GM19193 (cell line): ENCODE data around the gene PRKAG2.

Experiments
- POLR2A ChIP-seq: IDR thresholded peaks from 4 replicates; pipeline ENCODE4 v1.6.1; 2011; ENCODE audit not compliant: insufficient read depth, insufficient read length; ENCODE audit errors: extremely low read depth

Gene PRKAG2

GRCh38 chr7:151549083-151549482 is 327.8 kb downstream of the PRKAG2 start:
- no peak for TF ChIP-seq POLR2A

GRCh38 chr7:151544183-151544582 is 332.7 kb downstream of the PRKAG2 start:
- TF ChIP-seq POLR2A, result no peak

GRCh38 chr7:151542606-151543130 is 334.2 kb downstream of the PRKAG2 start:
- TF ChIP-seq POLR2A, result no peak

GRCh38 chr7:151541709-151542499 is 335.0 kb downstream of the PRKAG2 start:
- no peak for TF ChIP-seq POLR2A

GRCh38 chr7:151540146-151540545 is 336.8 kb downstream of the PRKAG2 start:
- no peak for TF ChIP-seq POLR2A

GRCh38 chr7:151539088-151539671 is 337.7 kb downstream of the PRKAG2 start:
- no peak for TF ChIP-seq POLR2A

GRCh38 chr7:151537818-151538561 is 338.9 kb downstream of the PRKAG2 start:
- no peak for TF ChIP-seq POLR2A

- TF ChIP-seq POLR2A, result no peak
Measured at GRCh38 chr7:151529842-151530241, 347.1 kb downstream of the PRKAG2 start.

GRCh38 chr7:151524845-151525244 is 352.1 kb downstream of the PRKAG2 start:
- TF ChIP-seq POLR2A, result no peak

GRCh38 chr7:151524331-151524730 is 352.6 kb downstream of the PRKAG2 start:
- no peak for TF ChIP-seq POLR2A

GRCh38 chr7:151520419-151521261 is 356.3 kb downstream of the PRKAG2 start:
- no peak for TF ChIP-seq POLR2A

GRCh38 chr7:151519765-151520418 is 357.0 kb downstream of the PRKAG2 start, which contains the start of gene RHEB:
TSS of gene RHEB (minus strand) at chr7:151519895. CDS start at chr7:151519511, 384 bp downstream.
- TF ChIP-seq POLR2A, result peak; percentile 51

- TF ChIP-seq POLR2A, result no peak
Measured at GRCh38 chr7:151518105-151518946, 358.6 kb downstream of the PRKAG2 start.
